Measurements from ENCODE around the gene MYO1B.

The MYO1B gene

GRCh38 chr2:191436368-191437055, 191.3 kb downstream of the MYO1B start:
- H4K8ac ChIP-seq (ENCODE audit: low read length) = no peak overlapping the region
- H3K27me3 ChIP-seq (ENCODE audit: control insufficient read depth in 1 of 2, insufficient read depth in 1 of 2, low read length in 2 of 2) = no peaks in the 10 kb centered on the region
- H3K9ac ChIP-seq (ENCODE audit: low read length) = no peak overlapping the region
- no peak overlapping the region for H2AFZ ChIP-seq (ENCODE audit: low read depth, low read length)
- H2BK5ac ChIP-seq (ENCODE audit: low read depth, low read length, poor library complexity, severe bottlenecking) = no peak overlapping the region
- no peak overlapping the region for H3K4me3 ChIP-seq (ENCODE audit: insufficient read depth in 1 of 2, low read depth in 1 of 2, low read length in 2 of 2)
- no peaks in the 10 kb centered on the region for H3K4me1 ChIP-seq (ENCODE audit: control insufficient read depth, insufficient read depth, low read depth, low read length)
- H2BK15ac ChIP-seq (ENCODE audit: low read depth, poor library complexity, severe bottlenecking) = no peak overlapping the region
- H4K91ac ChIP-seq (ENCODE audit: low read length) = no peak overlapping the region
- H3K18ac ChIP-seq (ENCODE audit: low read depth in 1 of 2, low read length in 2 of 2) = peak overlapping the region in 1 of 2 experiments; percentile 40
- no peak overlapping the region for H3K4ac ChIP-seq (ENCODE audit: low read depth in 1 of 2, low read length in 2 of 2)
- H2BK12ac ChIP-seq (ENCODE audit: low read length in 2 of 2) = no peak overlapping the region
- no peak overlapping the region for H2BK120ac ChIP-seq (ENCODE audit: low read depth, low read length)
- H2AK5ac ChIP-seq (ENCODE audit: low read length, severe bottlenecking) = no peak overlapping the region
- H3K27ac ChIP-seq (ENCODE audit: low read length, poor library complexity, severe bottlenecking) = no peak overlapping the region
- no peaks in the 10 kb centered on the region for H3K36me3 ChIP-seq (ENCODE audit: control insufficient read depth in 1 of 2, insufficient read depth in 2 of 2, low read depth in 1 of 2, low read length in 2 of 2)
- H3K23ac ChIP-seq (ENCODE audit: low read length in 2 of 2) = no peak overlapping the region
- no peak overlapping the region for H3K14ac ChIP-seq (ENCODE audit: low read length in 2 of 2)
- WGBS = 69% methylated on average over 5 of the region's 6 CpGs
- H3K9me3 ChIP-seq (ENCODE audit: control insufficient read depth, low read length) = no peaks in the 10 kb centered on the region
- no peaks in the 10 kb centered on the region for H3K79me1 ChIP-seq (replicated peaks; ENCODE audit: low read length, poor library complexity, severe bottlenecking)
- H3K4me2 ChIP-seq (ENCODE audit: low read length, poor library complexity, severe bottlenecking) = no peak overlapping the region
- DNase-seq = peak; percentile 36

- H3K4ac ChIP-seq (ENCODE audit: low read depth in 1 of 2, low read length in 2 of 2) = no peak overlapping the region
- no peak overlapping the region for H3K4me2 ChIP-seq (ENCODE audit: low read length, poor library complexity, severe bottlenecking)
- no peak overlapping the region for H3K4me3 ChIP-seq (ENCODE audit: insufficient read depth in 1 of 2, low read depth in 1 of 2, low read length in 2 of 2)
- H3K27me3 ChIP-seq (ENCODE audit: control insufficient read depth in 1 of 2, insufficient read depth in 1 of 2, low read length in 2 of 2) = no peaks in the 10 kb centered on the region
- no peak overlapping the region for H3K9ac ChIP-seq (ENCODE audit: low read length)
- no peak overlapping the region for H3K27ac ChIP-seq (ENCODE audit: low read length, poor library complexity, severe bottlenecking)
- H3K4me1 ChIP-seq (ENCODE audit: control insufficient read depth, insufficient read depth, low read depth, low read length) = no peaks in the 10 kb centered on the region
- H2AK5ac ChIP-seq (ENCODE audit: low read length, severe bottlenecking) = no peak overlapping the region
- no peak overlapping the region for H2BK120ac ChIP-seq (ENCODE audit: low read depth, low read length)
- DNase-seq = no peak
- H3K18ac ChIP-seq (ENCODE audit: low read depth in 1 of 2, low read length in 2 of 2) = no peak overlapping the region
- WGBS = no CpG with 5 or more reads among the region's 3 CpGs
- H3K9me3 ChIP-seq (ENCODE audit: control insufficient read depth, low read length) = no peaks in the 10 kb centered on the region
- H3K23ac ChIP-seq (ENCODE audit: low read length in 2 of 2) = no peak overlapping the region
- no peak overlapping the region for H2BK5ac ChIP-seq (ENCODE audit: low read depth, low read length, poor library complexity, severe bottlenecking)
- no peak overlapping the region for H2AFZ ChIP-seq (ENCODE audit: low read depth, low read length)
- H2BK12ac ChIP-seq (ENCODE audit: low read length in 2 of 2) = no peak overlapping the region
- no peak overlapping the region for H4K8ac ChIP-seq (ENCODE audit: low read length)
- H3K79me1 ChIP-seq (replicated peaks; ENCODE audit: low read length, poor library complexity, severe bottlenecking) = no peaks in the 10 kb centered on the region
- H4K91ac ChIP-seq (ENCODE audit: low read length) = no peak overlapping the region
- H3K36me3 ChIP-seq (ENCODE audit: control insufficient read depth in 1 of 2, insufficient read depth in 2 of 2, low read depth in 1 of 2, low read length in 2 of 2) = no peaks in the 10 kb centered on the region
- no peak overlapping the region for H3K14ac ChIP-seq (ENCODE audit: low read length in 2 of 2)
- H2BK15ac ChIP-seq (ENCODE audit: low read depth, poor library complexity, severe bottlenecking) = no peak overlapping the region
Observed at GRCh38 chr2:191439481-191439880, 194.3 kb downstream of the MYO1B start.

DNA sequence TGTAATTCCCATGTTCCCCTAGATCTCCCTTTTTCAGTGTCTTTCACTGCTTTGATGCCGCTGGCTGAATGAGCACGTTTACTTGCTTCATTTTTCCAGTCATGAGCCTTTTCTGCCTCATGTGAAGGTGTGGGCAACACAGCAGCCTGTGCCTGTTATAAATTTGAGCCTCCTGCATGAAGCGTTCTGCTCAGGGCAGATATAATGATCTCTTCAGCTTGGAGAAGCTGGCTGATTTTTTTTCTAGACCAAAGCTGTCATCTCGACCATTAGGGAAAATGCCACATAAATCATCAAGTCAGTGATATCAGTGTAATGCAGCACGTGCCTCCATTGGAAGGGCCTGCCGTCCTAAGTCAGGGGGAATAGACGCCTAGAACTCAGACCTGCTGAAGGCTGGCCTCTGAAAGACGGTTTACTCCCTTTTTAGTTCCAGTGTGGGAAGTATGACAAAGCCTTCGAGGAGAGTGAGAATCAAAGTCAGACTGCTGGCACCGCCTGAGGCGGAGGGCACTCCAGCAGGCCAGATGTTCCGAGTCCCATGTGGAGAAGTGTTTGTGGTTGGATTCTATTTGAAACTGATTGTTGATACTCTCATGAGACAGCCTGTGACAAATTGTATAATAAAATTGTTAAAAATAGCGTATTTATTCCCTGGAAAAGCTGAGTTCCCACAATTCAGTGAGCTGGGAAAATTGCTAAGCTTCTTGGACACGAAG, 196.5 kb downstream of the MYO1B start:
- Histone ChIP-seq H2BK12ac (ENCODE audit: low read length in 2 of 2) (peak overlapping the region in 1 of 2 experiments; percentile 10), H3K36me3 (ENCODE audit: control insufficient read depth in 1 of 2, insufficient read depth in 2 of 2, low read depth in 1 of 2, low read length in 2 of 2) (no peaks in the 10 kb centered on the region), H3K27me3 (ENCODE audit: control insufficient read depth in 1 of 2, insufficient read depth in 1 of 2, low read length in 2 of 2) (peaks cover 0 to 3% of the 10 kb centered on the region in 2 experiments), H3K4me2 (ENCODE audit: low read length, poor library complexity, severe bottlenecking) (no peak overlapping the region), H3K4ac (ENCODE audit: low read depth in 1 of 2, low read length in 2 of 2) (no peak overlapping the region), H2AK5ac (ENCODE audit: low read length, severe bottlenecking) (no peak overlapping the region), H3K27ac (ENCODE audit: low read length, poor library complexity, severe bottlenecking) (no peak overlapping the region), H4K91ac (ENCODE audit: low read length) (no peak overlapping the region), H3K23ac (ENCODE audit: low read length in 2 of 2) (no peak overlapping the region), H3K4me3 (ENCODE audit: insufficient read depth in 1 of 2, low read depth in 1 of 2, low read length in 2 of 2) (peak overlapping the region in 1 of 2 experiments; percentile 32), H4K8ac (ENCODE audit: low read length) (no peak overlapping the region), H2BK120ac (ENCODE audit: low read depth, low read length) (no peak overlapping the region), H3K18ac (ENCODE audit: low read depth in 1 of 2, low read length in 2 of 2) (no peak overlapping the region), H3K9me3 (ENCODE audit: control insufficient read depth, low read length) (no peaks in the 10 kb centered on the region), H2BK15ac (ENCODE audit: low read depth, poor library complexity, severe bottlenecking) (no peak overlapping the region), H2AFZ (ENCODE audit: low read depth, low read length) (no peak overlapping the region), H2BK5ac (ENCODE audit: low read depth, low read length, poor library complexity, severe bottlenecking) (no peak overlapping the region), H3K79me1 (replicated peaks; ENCODE audit: low read length, poor library complexity, severe bottlenecking) (no peaks in the 10 kb centered on the region), H3K9ac (ENCODE audit: low read length) (peak overlapping the region; percentile 50), H3K4me1 (ENCODE audit: control insufficient read depth, insufficient read depth, low read depth, low read length) (no peaks in the 10 kb centered on the region), H3K14ac (ENCODE audit: low read length in 2 of 2) (no peak overlapping the region)
- 70% methylated on average over 14 of the region's 14 CpGs for WGBS
- DNase-seq = peak; percentile 22

- Histone ChIP-seq H2AK5ac (ENCODE audit: low read length, severe bottlenecking) (no peak overlapping the region), H4K91ac (ENCODE audit: low read length) (no peak overlapping the region), H3K9me3 (ENCODE audit: control insufficient read depth, low read length) (no peaks in the 10 kb centered on the region), H3K9ac (ENCODE audit: low read length) (no peak overlapping the region), H3K4me3 (ENCODE audit: insufficient read depth in 1 of 2, low read depth in 1 of 2, low read length in 2 of 2) (no peak overlapping the region), H3K4me2 (ENCODE audit: low read length, poor library complexity, severe bottlenecking) (no peak overlapping the region), H3K4ac (ENCODE audit: low read depth in 1 of 2, low read length in 2 of 2) (no peak overlapping the region), H4K8ac (ENCODE audit: low read length) (no peak overlapping the region), H3K36me3 (ENCODE audit: control insufficient read depth in 1 of 2, insufficient read depth in 2 of 2, low read depth in 1 of 2, low read length in 2 of 2) (no peaks in the 10 kb centered on the region), H3K14ac (ENCODE audit: low read length in 2 of 2) (no peak overlapping the region), H3K27me3 (ENCODE audit: control insufficient read depth in 1 of 2, insufficient read depth in 1 of 2, low read length in 2 of 2) (peaks cover 0 to 3% of the 10 kb centered on the region in 2 experiments), H3K18ac (ENCODE audit: low read depth in 1 of 2, low read length in 2 of 2) (no peak overlapping the region), H2BK120ac (ENCODE audit: low read depth, low read length) (no peak overlapping the region), H2AFZ (ENCODE audit: low read depth, low read length) (no peak overlapping the region), H2BK15ac (ENCODE audit: low read depth, poor library complexity, severe bottlenecking) (no peak overlapping the region), H3K27ac (ENCODE audit: low read length, poor library complexity, severe bottlenecking) (no peak overlapping the region), H2BK12ac (ENCODE audit: low read length in 2 of 2) (no peak overlapping the region), H3K79me1 (replicated peaks; ENCODE audit: low read length, poor library complexity, severe bottlenecking) (no peaks in the 10 kb centered on the region), H2BK5ac (ENCODE audit: low read depth, low read length, poor library complexity, severe bottlenecking) (no peak overlapping the region), H3K23ac (ENCODE audit: low read length in 2 of 2) (no peak overlapping the region), H3K4me1 (ENCODE audit: control insufficient read depth, insufficient read depth, low read depth, low read length) (no peaks in the 10 kb centered on the region)
- WGBS = 71% methylated on average over 2 of the region's 3 CpGs
- no peak for DNase-seq
Observed at GRCh38 chr2:191443446-191443845, 198.2 kb downstream of the MYO1B start.

All from mesenchymal stem cell (in vitro differentiated cells and primary cell).